HCT116 (cell line): ENCODE results near the gene GLIPR2. TPM values are rescaled to one million over a fixed set of nuclear protein-coding genes. Genes with fewer than 3 reads are reported as not detected.
A peak's percentile ranks its signal among the peaks of the same experiment; 100 is the strongest.

Experiments used
- ATAC-seq: fragments of 200-7000 bp; cut with Tn5 transposase; 2 replicates; pipeline ENCODE4 v1.9.1; 2020; ENCODE audit warnings: mild to moderate bottlenecking, moderate library complexity
- BruUV-seq: library from RNA; stranded (reverse); fragments of 400-500 nt; replicated peaks from 2 replicates; lab custom pipeline; 2021; lab: Mats Ljungman, UMichigan
- CTCF ChIA-PET: fragments of 300-600 bp; sonication (Branson Sonifier 250); formaldehyde crosslinking; loops from one replicate; lab custom pipeline; 2021; ENCODE audit warnings: antibody characterized with exemption; lab: Charles Lee
- POLR2A ChIA-PET: fragments of 300-600, 350-600 bp; sonication (Branson Sonifier 250); formaldehyde crosslinking; loops from one replicate; lab custom pipeline; 2021; ENCODE audit warnings: antibody characterized with exemption; lab: Charles Lee
- RAD21 ChIA-PET, 2 experiments: fragments of 300-600 bp; sonication (Branson Sonifier 250); formaldehyde crosslinking; loops; one replicate each; lab custom pipeline; 2023; ENCODE audit warnings: low total read pairs in 2 of 2; ENCODE audit not compliant: uncharacterized antibody in 2 of 2, unreplicated experiment in 2 of 2, low non-redundant PET in 1 of 2; lab: Charles Lee
- DNase-seq: peaks from one replicate; pipeline ENCODE4 v3.0.0-alpha.2; 2010; ENCODE audit warnings: low read depth, low spot score
- H2AFZ ChIP-seq: fragments of 200-600 bp; shearing (Covaris generic), sonication (generic); 2 replicates; pipeline ENCODE4 v1.6.1; 2017; ENCODE audit warnings: low read depth, mixed run types, mixed read lengths, antibody characterized with exemption, low read length; ENCODE audit not compliant: poor library complexity, severe bottlenecking
- H3K27ac ChIP-seq: 2 replicates; pipeline ENCODE4 v1.5.1; 2012; ENCODE audit warnings: low read depth, low read length
- H3K27me3 ChIP-seq: fragments of 200-600 bp; sonication (generic); 2 replicates; pipeline ENCODE4 v1.6.1; 2016; ENCODE audit warnings: mixed run types, low read length, mixed read lengths; ENCODE audit not compliant: insufficient read depth
- H3K36me3 ChIP-seq, 2 experiments: fragments of 200-500 bp in 1 of 2; fragments of 200-600 bp in 1 of 2; sonication (Bioruptor generic) in 1 of 2; sonication (generic) in 1 of 2; 2 replicates each; pipeline versions ENCODE4 v1.5.1 to v1.6.1; 2014 to 2016; ENCODE audit warnings: low read length in 2 of 2, inconsistent platforms in 1 of 2, mixed read lengths in 1 of 2, mixed run types in 1 of 2; ENCODE audit not compliant: insufficient read depth in 2 of 2, control insufficient read depth in 1 of 2
- H3K4me1 ChIP-seq, 2 experiments: fragments of 200-600 bp in 1 of 2; sonication (generic) in 1 of 2; 2 replicates each; pipeline versions ENCODE4 v1.5.1 to v1.6.1; 2012 to 2017; ENCODE audit warnings: low read length in 2 of 2, inconsistent platforms in 1 of 2, mild to moderate bottlenecking in 1 of 2, mixed read lengths in 1 of 2, mixed run types in 1 of 2, moderate library complexity in 1 of 2; ENCODE audit not compliant: insufficient read depth in 2 of 2, control insufficient read depth in 1 of 2
- H3K4me2 ChIP-seq: fragments of 200-600 bp; sonication (generic); 2 replicates; pipeline ENCODE4 v1.6.1; 2017; ENCODE audit warnings: mixed run types, low read length, mixed read lengths
- H3K4me3 ChIP-seq, 2 experiments: fragments of 200-600 bp in 1 of 2; sonication (generic) in 1 of 2; replicated peaks in 1 of 2; 2 replicates each; pipeline ENCODE4 v1.5.1; 2011 to 2016; ENCODE audit warnings: low read length in 2 of 2, control low read depth in 1 of 2, low read depth in 1 of 2, mild to moderate bottlenecking in 1 of 2, mixed read lengths in 1 of 2, mixed run types in 1 of 2
- H3K79me2 ChIP-seq: fragments of 200-600 bp; sonication (generic); 2 replicates; pipeline ENCODE4 v1.6.1; 2017; ENCODE audit warnings: mild to moderate bottlenecking, mixed run types, low read length, moderate library complexity, mixed read lengths; ENCODE audit not compliant: insufficient read depth
- H3K9ac ChIP-seq: fragments of 200-600 bp; sonication (generic); 2 replicates; pipeline ENCODE4 v1.6.1; 2016; ENCODE audit warnings: low read length, mixed read lengths
- H3K9me2 ChIP-seq: fragments of 200-600 bp; sonication (generic), shearing (Covaris generic); 2 replicates; pipeline ENCODE4 v1.6.1; 2017; ENCODE audit warnings: mixed run types, mild to moderate bottlenecking, moderate library complexity; ENCODE audit not compliant: insufficient read depth
- H3K9me3 ChIP-seq, 2 experiments: fragments of 200-500 bp in 1 of 2; fragments of 200-600 bp in 1 of 2; sonication (Bioruptor generic) in 1 of 2; sonication (generic) in 1 of 2; 2 replicates each; pipeline ENCODE4 v1.6.1; 2014 to 2017; ENCODE audit warnings: low read length in 2 of 2, mixed read lengths in 2 of 2, inconsistent platforms in 1 of 2, low read depth in 1 of 2, mild to moderate bottlenecking in 1 of 2, mixed run types in 1 of 2, moderate library complexity in 1 of 2; ENCODE audit not compliant: control insufficient read depth in 1 of 2, insufficient read depth in 1 of 2
- H4K20me1 ChIP-seq: fragments of 200-600 bp; sonication (generic), shearing (Covaris generic); 2 replicates; pipeline ENCODE4 v1.6.1; 2017; ENCODE audit warnings: mixed run types, mild to moderate bottlenecking, moderate library complexity; ENCODE audit not compliant: insufficient read depth
- RAD21 ChIP-seq: IDR thresholded peaks from 2 replicates; pipeline ENCODE4 v1.6.1; 2012; ENCODE audit warnings: low read depth, mild to moderate bottlenecking
- intact Hi-C: fragments of 100-400 bp; cut with micrococcal nuclease; formaldehyde crosslinking; loops from 2 replicates; pipeline ENCODE4 v1.10.0; 2022
- total RNA-seq: library from RNA; stranded (reverse); gene quantifications from one replicate; pipeline ENCODE4 v1.2.1, GENCODE V29; 2021; ENCODE audit not compliant: unreplicated experiment
- TF ChIP-seq, protein P1 (sequence below), 3 experiments: fragments of 200-600 bp in 1 of 3; sonication (generic) in 1 of 3; IDR thresholded peaks in 2 of 3; conservative IDR thresholded peaks in 1 of 3; 2 replicates each; pipeline ENCODE4 v1.5.1; 2012 to 2017; ENCODE audit warnings: low read depth in 2 of 3, low read length in 2 of 3, antibody characterized with exemption in 1 of 3, borderline replicate concordance in 1 of 3, control low read depth in 1 of 3, mild to moderate bottlenecking in 1 of 3, mixed read lengths in 1 of 3, mixed run types in 1 of 3, moderate library complexity in 1 of 3; ENCODE audit not compliant: insufficient read depth in 1 of 3
- TF ChIP-seq, protein P2 (sequence below): IDR thresholded peaks from 2 replicates; pipeline ENCODE4 v1.6.1; 2012; ENCODE audit warnings: low read depth

The GLIPR2 gene
- total RNA-seq, 1 experiment from 2014 or later, result 14.5 TPM

DNA sequence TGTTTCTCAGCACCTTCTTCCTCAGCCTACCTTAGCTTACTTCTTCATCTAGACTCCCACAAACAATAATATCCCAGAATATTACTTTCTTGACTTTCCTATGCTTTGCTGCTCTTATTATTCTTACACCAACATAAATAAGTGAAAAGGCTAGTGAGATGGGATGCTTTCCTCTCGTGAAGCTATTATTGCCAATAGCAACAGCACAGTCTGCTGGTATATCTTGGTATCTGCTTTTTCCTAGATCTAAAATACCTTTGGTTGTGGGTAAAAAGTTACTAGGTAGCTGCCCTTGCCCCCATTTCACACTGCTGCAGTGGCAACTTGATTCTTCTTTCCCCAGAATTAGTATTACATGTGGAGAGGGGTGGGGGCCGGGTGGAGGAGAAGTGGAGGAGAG lies 26.1 kb upstream of the GLIPR2 start:
- RAD21 ChIA-PET, result no interaction called here
- ATAC-seq (no peak), DNase-seq (no peak)
- Histone ChIP-seq H3K36me3 (no peaks in the 10 kb centered on the region), H4K20me1 (no peaks in the 10 kb centered on the region), H2AFZ (no peak overlapping the region), H3K9ac (no peak overlapping the region), H3K4me2 (no peak overlapping the region), H3K4me1 (no peaks in the 10 kb centered on the region), H3K9me3 (no peaks in the 10 kb centered on the region), H3K4me3 (no peak overlapping the region), H3K27ac (no peak overlapping the region), H3K27me3 (no peaks in the 10 kb centered on the region), H3K9me2 (no peaks in the 10 kb centered on the region), H3K79me2 (no peaks in the 10 kb centered on the region)
- intact Hi-C loops, result no loop called here
- POLR2A ChIA-PET, result no interaction called here
- CTCF ChIA-PET, result interaction anchor here (1.1 kb wide), 1 partner anchor 9 kb away, joined by 4 read pairs; no protein-coding TSS in a partner anchor
- TF ChIP-seq, protein P1, sequence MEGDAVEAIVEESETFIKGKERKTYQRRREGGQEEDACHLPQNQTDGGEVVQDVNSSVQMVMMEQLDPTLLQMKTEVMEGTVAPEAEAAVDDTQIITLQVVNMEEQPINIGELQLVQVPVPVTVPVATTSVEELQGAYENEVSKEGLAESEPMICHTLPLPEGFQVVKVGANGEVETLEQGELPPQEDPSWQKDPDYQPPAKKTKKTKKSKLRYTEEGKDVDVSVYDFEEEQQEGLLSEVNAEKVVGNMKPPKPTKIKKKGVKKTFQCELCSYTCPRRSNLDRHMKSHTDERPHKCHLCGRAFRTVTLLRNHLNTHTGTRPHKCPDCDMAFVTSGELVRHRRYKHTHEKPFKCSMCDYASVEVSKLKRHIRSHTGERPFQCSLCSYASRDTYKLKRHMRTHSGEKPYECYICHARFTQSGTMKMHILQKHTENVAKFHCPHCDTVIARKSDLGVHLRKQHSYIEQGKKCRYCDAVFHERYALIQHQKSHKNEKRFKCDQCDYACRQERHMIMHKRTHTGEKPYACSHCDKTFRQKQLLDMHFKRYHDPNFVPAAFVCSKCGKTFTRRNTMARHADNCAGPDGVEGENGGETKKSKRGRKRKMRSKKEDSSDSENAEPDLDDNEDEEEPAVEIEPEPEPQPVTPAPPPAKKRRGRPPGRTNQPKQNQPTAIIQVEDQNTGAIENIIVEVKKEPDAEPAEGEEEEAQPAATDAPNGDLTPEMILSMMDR (IDR thresholded peaks at IDR 0.05 in 2 of 3, conservative IDR thresholded peaks at IDR 0.05 in 1 of 3; ENCODE audit: borderline replicate concordance in 1 of 3, insufficient read depth in 1 of 3, low read depth in 2 of 3, low read length in 2 of 3), result peak in 2 of 3 experiments; percentile 19 to 37; a peak in 3 of 6 replicates
- TF ChIP-seq, protein P2, sequence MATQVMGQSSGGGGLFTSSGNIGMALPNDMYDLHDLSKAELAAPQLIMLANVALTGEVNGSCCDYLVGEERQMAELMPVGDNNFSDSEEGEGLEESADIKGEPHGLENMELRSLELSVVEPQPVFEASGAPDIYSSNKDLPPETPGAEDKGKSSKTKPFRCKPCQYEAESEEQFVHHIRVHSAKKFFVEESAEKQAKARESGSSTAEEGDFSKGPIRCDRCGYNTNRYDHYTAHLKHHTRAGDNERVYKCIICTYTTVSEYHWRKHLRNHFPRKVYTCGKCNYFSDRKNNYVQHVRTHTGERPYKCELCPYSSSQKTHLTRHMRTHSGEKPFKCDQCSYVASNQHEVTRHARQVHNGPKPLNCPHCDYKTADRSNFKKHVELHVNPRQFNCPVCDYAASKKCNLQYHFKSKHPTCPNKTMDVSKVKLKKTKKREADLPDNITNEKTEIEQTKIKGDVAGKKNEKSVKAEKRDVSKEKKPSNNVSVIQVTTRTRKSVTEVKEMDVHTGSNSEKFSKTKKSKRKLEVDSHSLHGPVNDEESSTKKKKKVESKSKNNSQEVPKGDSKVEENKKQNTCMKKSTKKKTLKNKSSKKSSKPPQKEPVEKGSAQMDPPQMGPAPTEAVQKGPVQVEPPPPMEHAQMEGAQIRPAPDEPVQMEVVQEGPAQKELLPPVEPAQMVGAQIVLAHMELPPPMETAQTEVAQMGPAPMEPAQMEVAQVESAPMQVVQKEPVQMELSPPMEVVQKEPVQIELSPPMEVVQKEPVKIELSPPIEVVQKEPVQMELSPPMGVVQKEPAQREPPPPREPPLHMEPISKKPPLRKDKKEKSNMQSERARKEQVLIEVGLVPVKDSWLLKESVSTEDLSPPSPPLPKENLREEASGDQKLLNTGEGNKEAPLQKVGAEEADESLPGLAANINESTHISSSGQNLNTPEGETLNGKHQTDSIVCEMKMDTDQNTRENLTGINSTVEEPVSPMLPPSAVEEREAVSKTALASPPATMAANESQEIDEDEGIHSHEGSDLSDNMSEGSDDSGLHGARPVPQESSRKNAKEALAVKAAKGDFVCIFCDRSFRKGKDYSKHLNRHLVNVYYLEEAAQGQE, result no peak
- TF ChIP-seq RAD21, result peak; percentile 41; the same call in 1 of the 2 replicates
- TF ChIP-seq, all 23 proteins: peak for 2
- no TSS peak for BruUV-seq
